ENCODE measurements around the gene ISOC2.

DNA sequence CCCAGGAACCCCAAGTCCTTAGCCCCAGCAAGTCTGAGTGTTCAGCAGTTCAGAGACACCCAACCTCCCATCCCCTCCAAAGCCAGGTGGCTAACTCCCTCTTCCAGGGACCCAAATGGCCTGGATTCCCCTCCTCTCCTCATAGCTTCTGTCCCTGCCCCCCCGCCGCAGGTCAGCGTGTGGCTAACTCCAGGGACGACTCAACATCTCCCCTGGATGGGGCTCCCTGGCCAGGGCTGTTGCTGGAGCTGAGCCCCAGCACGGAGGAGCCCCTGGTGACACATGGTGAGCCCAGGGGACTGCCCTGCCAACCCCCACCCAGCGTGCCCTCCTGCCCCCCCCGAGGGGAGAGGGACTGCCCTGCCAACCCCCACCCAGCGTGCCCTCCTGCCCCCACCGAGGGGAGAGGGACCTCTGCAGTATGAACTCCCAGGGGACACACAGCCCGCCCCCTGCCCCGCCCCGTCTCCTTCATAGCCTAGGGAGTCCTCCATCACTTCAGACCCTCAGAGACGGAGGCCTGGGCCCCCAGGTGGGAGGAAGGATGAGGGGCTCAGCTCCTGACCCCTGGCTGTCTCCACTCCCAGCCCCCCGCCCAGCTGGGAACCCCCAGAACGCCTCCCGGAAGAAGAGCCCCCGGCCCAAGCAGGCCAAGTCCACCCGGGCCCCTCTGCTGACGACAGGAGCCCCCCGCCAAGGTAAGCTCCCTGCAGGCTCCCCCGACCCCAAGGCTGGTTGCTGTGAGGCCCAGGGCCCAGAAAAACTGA lies 28.5 kb upstream of the ISOC2 start:
- TF ChIP-seq, protein P1, sequence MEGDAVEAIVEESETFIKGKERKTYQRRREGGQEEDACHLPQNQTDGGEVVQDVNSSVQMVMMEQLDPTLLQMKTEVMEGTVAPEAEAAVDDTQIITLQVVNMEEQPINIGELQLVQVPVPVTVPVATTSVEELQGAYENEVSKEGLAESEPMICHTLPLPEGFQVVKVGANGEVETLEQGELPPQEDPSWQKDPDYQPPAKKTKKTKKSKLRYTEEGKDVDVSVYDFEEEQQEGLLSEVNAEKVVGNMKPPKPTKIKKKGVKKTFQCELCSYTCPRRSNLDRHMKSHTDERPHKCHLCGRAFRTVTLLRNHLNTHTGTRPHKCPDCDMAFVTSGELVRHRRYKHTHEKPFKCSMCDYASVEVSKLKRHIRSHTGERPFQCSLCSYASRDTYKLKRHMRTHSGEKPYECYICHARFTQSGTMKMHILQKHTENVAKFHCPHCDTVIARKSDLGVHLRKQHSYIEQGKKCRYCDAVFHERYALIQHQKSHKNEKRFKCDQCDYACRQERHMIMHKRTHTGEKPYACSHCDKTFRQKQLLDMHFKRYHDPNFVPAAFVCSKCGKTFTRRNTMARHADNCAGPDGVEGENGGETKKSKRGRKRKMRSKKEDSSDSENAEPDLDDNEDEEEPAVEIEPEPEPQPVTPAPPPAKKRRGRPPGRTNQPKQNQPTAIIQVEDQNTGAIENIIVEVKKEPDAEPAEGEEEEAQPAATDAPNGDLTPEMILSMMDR (IDR thresholded peaks at IDR 0.05; ENCODE audit: insufficient read depth, low read depth, low read length), result no peak
- no peak for TF ChIP-seq EZH2 (IDR thresholded peaks at IDR 0.05; ENCODE audit: insufficient read depth, low read length)

All from astrocyte (in vitro differentiated cells and primary cell).